OCI-LY7 (cell line): ENCODE measurements around the gene DICER1. TPM values are rescaled to one million over a fixed set of nuclear protein-coding genes. Genes with fewer than 3 reads are reported as not detected.

Source experiments
- BruUV-seq: library from RNA; stranded (reverse); fragments of 400-500 nt; replicated peaks from 2 replicates; lab custom pipeline; 2021; lab: Mats Ljungman, UMichigan
- CTCF ChIA-PET: fragments of 300-600 bp; sonication (Branson Sonifier 250); formaldehyde crosslinking; loops from one replicate; lab custom pipeline; 2022; ENCODE audit warnings: antibody characterized with exemption; ENCODE audit not compliant: unreplicated experiment; lab: Charles Lee
- POLR2A ChIA-PET: fragments of 300-600 bp; sonication (Branson Sonifier 250); formaldehyde crosslinking; loops from one replicate; lab custom pipeline; 2022; ENCODE audit warnings: antibody characterized with exemption; lab: Charles Lee
- DNase-seq: peaks from one replicate; pipeline ENCODE4 v3.0.0-alpha.2; 2015; ENCODE audit warnings: low spot score
- H2AFZ ChIP-seq: fragments of 200-600 bp; sonication (generic), shearing (Covaris generic); 2 replicates; pipeline ENCODE4 v1.6.1; 2014; ENCODE audit warnings: mild to moderate bottlenecking, antibody characterized with exemption, low read length, moderate library complexity
- H3K27ac ChIP-seq: fragments of 200-600 bp; sonication (generic); 2 replicates; pipeline ENCODE4 v1.5.1; 2014; ENCODE audit warnings: mixed run types, low read depth, mild to moderate bottlenecking, moderate library complexity, low read length, inconsistent platforms; ENCODE audit not compliant: poor library complexity, severe bottlenecking
- H3K36me3 ChIP-seq: fragments of 200-600 bp; sonication (generic); 2 replicates; pipeline ENCODE4 v1.6.1; 2014; ENCODE audit warnings: mild to moderate bottlenecking, antibody characterized with exemption, low read length, moderate library complexity, mixed read lengths; ENCODE audit not compliant: insufficient read depth
- H3K4me1 ChIP-seq: fragments of 200-600 bp; sonication (generic); 2 replicates; pipeline ENCODE4 v1.5.1; 2014; ENCODE audit warnings: mild to moderate bottlenecking, low read length; ENCODE audit not compliant: insufficient read depth, poor library complexity, severe bottlenecking
- H3K4me2 ChIP-seq: fragments of 200-600 bp; sonication (generic); 2 replicates; pipeline ENCODE4 v1.6.1; 2014; ENCODE audit warnings: mild to moderate bottlenecking, low read length
- H3K4me3 ChIP-seq: fragments of 200-600 bp; sonication (generic); 2 replicates; pipeline ENCODE4 v1.5.1; 2014; ENCODE audit warnings: mild to moderate bottlenecking, low read depth, low read length; ENCODE audit not compliant: poor library complexity, severe bottlenecking
- H3K79me2 ChIP-seq: fragments of 200-600 bp; sonication (generic); 2 replicates; pipeline ENCODE4 v1.6.1; 2016; ENCODE audit warnings: low read depth, mild to moderate bottlenecking, low read length, moderate library complexity, mixed read lengths; ENCODE audit not compliant: insufficient read depth
- H3K9me2 ChIP-seq: fragments of 200-600 bp; sonication (generic); 2 replicates; pipeline ENCODE4 v1.6.1; 2016; ENCODE audit warnings: mild to moderate bottlenecking, low read length, mixed read lengths; ENCODE audit not compliant: insufficient read depth
- H3K9me3 ChIP-seq: fragments of 200-600 bp; sonication (generic); 2 replicates; pipeline ENCODE4 v1.6.1; 2014; ENCODE audit warnings: mild to moderate bottlenecking, mixed run types, low read length, mixed read lengths
- H4K20me1 ChIP-seq: fragments of 200-600 bp; sonication (generic); 2 replicates; pipeline ENCODE4 v1.6.1; 2014; ENCODE audit warnings: mild to moderate bottlenecking, antibody characterized with exemption, low read length, moderate library complexity, mixed read lengths; ENCODE audit not compliant: insufficient read depth
- CTCF ChIP-seq: fragments of 200-600 bp; sonication (generic); conservative IDR thresholded peaks from 2 replicates; pipeline ENCODE4 v1.5.1; 2014; ENCODE audit warnings: mild to moderate bottlenecking, antibody characterized with exemption, low read length, moderate library complexity, mixed read lengths
- EZH2phosphoT487 ChIP-seq: fragments of 200-600 bp; sonication (generic); IDR thresholded peaks from 2 replicates; pipeline ENCODE4 v1.6.1; 2018; ENCODE audit warnings: low read depth, borderline replicate concordance, mild to moderate bottlenecking, mixed run types, antibody characterized with exemption, low read length, moderate library complexity, mixed read lengths
- intact Hi-C: fragments of 100-400 bp; cut with micrococcal nuclease; formaldehyde crosslinking; loops from one replicate; pipeline ENCODE4 v1.10.0; 2022; ENCODE audit not compliant: unreplicated experiment
- total RNA-seq, 2 experiments: library from RNA; depleted of rRNA in 1 of 2; stranded (reverse); fragments of >200 nt in 1 of 2; shearing (Covaris generic) in 1 of 2; gene quantifications; 2 replicates each; pipeline ENCODE4 v1.2.3, GENCODE V29; 2014 to 2022

The DICER1 gene
- total RNA-seq, 2 experiments from 2014 or later = 60.3 to 62.2 TPM

- H3K4me3 ChIP-seq = no peak overlapping the region
- H3K4me2 ChIP-seq = no peak overlapping the region
- no peak for DNase-seq
- no peaks in the 10 kb centered on the region for H3K4me1 ChIP-seq
- intact Hi-C loops = no loop called here
- no peaks in the 10 kb centered on the region for H3K79me2 ChIP-seq
- ChIA-PET CTCF (interaction anchor here (0.6 kb wide), 1 partner anchor 319 kb away, joined by 3 read pairs; no protein-coding TSS in a partner anchor), POLR2A (interaction anchor here (0.9 kb wide), 1 partner anchor 79 kb away, joined by 5 read pairs; no protein-coding TSS in a partner anchor)
- BruUV-seq = no TSS peak
- H3K27ac ChIP-seq = no peak overlapping the region
- H3K36me3 ChIP-seq = peaks cover 95% of the 10 kb centered on the region
- H4K20me1 ChIP-seq = no peaks in the 10 kb centered on the region
- no peaks in the 10 kb centered on the region for H3K9me3 ChIP-seq
- H3K9me2 ChIP-seq = no peaks in the 10 kb centered on the region
- no peak overlapping the region for H2AFZ ChIP-seq
- TF ChIP-seq EZH2phosphoT487 (no peak), CTCF (no peak)
Measured at GRCh38 chr14:95111507-95112164, 45.7 kb downstream of the DICER1 start.

DNA sequence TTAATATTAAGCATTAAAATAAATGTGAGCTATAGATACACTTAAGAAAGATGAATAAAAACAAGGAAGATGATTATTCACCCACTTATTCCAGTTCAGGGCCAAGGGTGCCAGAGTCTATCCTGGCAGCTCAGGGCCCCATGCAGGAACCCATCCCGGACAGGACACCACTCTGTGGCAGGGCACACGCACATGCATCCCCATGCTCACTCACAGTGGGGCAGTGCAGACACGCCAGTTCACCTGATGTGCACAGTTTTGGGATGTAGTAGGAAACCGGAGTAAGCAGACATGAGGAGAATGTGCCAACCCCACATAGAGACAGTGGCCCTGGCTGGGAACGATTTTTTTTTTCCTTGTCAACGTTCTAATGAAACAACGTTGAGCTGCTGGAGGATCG, 47.2 kb downstream of the DICER1 start:
- no peaks in the 10 kb centered on the region for H3K4me1 ChIP-seq
- H4K20me1 ChIP-seq = no peaks in the 10 kb centered on the region
- no TSS peak for BruUV-seq
- ChIA-PET CTCF (no interaction called here), POLR2A (interaction anchor here (0.7 kb wide), 2 partner anchors 103 to 233 kb away, joined by 3 to 4 read pairs; no protein-coding TSS in a partner anchor)
- intact Hi-C loops = no loop called here
- TF ChIP-seq EZH2phosphoT487 (no peak), CTCF (no peak)
- no peak overlapping the region for H3K4me3 ChIP-seq
- H3K27ac ChIP-seq = no peak overlapping the region
- no peaks in the 10 kb centered on the region for H3K9me3 ChIP-seq
- H3K79me2 ChIP-seq = no peaks in the 10 kb centered on the region
- no peak overlapping the region for H3K4me2 ChIP-seq
- H3K9me2 ChIP-seq = no peaks in the 10 kb centered on the region
- DNase-seq = no peak
- no peak overlapping the region for H2AFZ ChIP-seq
- H3K36me3 ChIP-seq = peaks cover 95% of the 10 kb centered on the region

DNA sequence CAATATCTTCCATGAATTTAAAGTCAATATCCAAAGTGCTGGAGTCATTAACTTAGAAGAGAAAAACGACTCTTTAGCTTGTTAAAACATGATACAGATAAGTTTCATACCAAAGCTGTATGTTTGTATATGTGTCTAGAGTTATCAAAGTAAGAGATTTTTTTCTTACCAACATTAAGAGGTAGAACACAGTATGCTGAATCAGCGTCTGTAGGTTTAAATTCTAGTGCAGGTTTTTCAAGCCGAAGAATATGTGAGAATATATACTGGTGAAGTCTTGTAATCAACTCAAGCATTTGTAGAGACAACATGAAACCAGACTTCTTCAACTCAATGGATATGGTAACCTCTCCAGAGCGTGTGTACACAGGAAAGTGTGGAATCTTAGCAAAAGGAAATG, 49.6 kb downstream of the DICER1 start:
- no TSS peak for BruUV-seq
- Histone ChIP-seq H3K9me3 (no peaks in the 10 kb centered on the region), H3K9me2 (no peaks in the 10 kb centered on the region), H3K4me1 (no peaks in the 10 kb centered on the region), H3K4me3 (no peak overlapping the region), H3K36me3 (peaks cover 96% of the 10 kb centered on the region), H2AFZ (no peak overlapping the region), H3K79me2 (no peaks in the 10 kb centered on the region), H3K27ac (no peak overlapping the region), H3K4me2 (no peak overlapping the region), H4K20me1 (no peaks in the 10 kb centered on the region)
- CTCF ChIA-PET = no interaction called here
- TF ChIP-seq CTCF = no peak
- no peak for TF ChIP-seq EZH2phosphoT487
- no peak for DNase-seq
- intact Hi-C loops = loop anchor here (10.0 kb wide), 1 partner anchor 327 kb away; no protein-coding TSS in a partner anchor
- POLR2A ChIA-PET = interaction anchor here (0.6 kb wide), 1 partner anchor 13 kb away, joined by 3 read pairs; no protein-coding TSS in a partner anchor
